Measurements from ENCODE around the gene BCL7C.

The BCL7C gene

DNA sequence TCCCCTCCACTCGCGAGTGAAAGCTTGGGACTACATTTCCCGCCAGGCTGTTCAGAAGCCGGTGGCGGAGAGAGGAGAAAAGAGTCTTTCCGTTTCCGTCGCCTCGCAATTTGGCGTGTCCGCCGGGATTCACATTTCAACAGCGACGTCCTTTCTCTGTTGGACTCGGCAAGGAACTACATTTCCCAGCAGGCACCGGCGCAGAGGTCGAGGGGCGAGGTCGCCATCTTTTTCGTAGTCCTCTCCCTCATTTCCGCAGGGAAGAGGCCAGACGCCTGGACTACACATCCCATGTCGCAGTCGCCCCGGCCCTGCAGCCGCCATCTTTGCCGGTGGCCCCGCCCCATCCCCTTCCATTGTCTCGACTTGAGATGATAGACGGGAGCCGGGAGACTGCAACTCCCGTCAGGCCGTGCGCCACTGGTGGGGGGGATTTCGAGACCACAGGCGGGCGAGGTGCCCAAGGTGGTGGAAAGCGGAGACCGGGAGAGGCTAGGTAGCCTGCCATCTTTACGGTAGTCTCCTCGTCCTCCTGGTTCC is 28.6 kb upstream of the BCL7C start:
- peak; percentile 100 for DNase-seq (ENCODE audit: low spot score)

DNA sequence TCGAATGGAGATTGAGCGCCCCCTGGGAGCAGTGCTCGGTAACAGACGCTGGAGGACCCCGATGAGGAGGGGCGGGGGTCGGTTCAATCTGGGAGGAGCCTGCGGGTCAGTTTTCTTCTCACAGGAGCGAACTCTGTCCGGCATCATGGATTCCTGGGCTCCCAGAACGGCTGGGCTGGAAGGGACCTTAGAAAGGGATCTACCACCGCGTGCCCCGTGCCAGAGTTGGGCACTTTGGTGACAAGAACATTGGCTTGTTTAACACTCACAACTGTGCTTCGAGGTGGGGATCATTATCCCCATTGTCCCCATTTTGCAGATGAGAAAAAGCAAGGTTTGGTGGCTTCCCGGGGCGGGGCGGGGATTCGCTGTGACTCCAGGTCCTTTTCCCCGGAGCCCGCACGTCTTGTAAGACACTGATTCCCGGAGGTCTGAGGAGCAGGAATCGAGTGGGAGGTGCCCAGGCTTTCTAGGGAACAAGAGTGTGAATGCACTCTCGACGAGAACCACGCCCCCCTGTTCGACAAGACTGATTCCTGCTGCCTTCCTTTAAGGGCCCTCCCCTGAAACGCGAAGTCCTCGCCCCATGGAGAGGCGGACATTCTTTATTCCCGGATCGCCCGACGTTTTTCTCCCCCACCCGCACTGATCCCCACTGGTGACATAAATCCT is 28.0 kb upstream of the BCL7C start:
- peak; percentile 82 for DNase-seq (ENCODE audit: low spot score)

DNA sequence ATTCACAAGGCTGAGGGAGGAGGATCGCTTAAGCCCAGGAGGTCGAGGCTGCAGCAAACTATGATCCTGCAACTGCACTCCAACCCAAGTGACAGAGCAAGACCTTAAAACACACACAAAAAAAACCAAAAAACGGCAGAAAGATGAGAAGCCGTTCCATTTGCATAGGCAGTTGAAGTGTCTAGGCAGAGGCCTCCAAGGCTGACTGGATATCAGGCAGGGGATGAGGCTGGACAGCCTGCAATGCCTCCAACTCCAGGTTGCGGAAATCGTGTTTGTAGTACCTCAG is 27.5 kb upstream of the BCL7C start:
- DNase-seq (ENCODE audit: low spot score) = no peak

DNA sequence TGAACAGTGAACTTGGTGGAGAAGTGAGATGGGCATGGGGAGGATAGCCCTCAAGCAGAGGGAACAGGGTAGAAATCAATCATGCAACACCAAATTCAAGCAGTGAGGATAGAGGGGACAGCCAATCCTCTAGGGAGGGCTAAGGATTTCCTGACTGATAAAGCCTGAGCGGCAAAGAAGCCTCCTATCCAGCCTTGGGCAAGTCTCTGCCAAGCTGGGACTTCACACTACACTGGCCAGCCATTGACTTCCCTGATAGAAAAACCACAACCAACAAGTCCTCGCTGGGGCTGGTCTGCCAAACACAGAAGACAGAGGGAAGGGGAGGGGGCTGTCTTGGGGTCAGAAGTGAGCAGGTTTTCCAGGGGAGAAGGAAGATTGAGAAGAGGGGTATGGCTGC is 27.0 kb upstream of the BCL7C start:
- no peak for DNase-seq (ENCODE audit: low spot score)

DNA sequence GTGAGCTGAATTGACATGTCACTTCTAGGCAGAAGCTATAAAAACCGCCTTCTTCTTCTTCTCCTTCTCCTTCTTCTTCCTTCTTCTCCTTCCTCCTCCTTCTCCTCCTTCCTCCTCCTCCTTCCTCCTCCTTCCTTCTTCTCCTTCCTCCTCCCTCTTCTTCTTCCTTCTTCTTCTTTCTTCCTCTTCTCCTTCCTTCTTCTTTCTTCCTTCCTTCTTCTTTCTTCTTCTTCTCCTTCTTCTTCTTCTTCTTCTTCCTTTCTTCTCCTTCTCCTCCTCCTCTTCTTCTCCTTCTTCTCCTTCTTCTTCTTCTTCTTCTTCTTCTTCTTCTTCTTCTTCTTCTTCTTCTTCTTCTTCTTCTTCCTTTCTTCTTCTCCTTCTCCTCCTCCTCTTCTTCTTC is 24.7 kb upstream of the BCL7C start:
- DNase-seq (ENCODE audit: low spot score) = no peak

DNA sequence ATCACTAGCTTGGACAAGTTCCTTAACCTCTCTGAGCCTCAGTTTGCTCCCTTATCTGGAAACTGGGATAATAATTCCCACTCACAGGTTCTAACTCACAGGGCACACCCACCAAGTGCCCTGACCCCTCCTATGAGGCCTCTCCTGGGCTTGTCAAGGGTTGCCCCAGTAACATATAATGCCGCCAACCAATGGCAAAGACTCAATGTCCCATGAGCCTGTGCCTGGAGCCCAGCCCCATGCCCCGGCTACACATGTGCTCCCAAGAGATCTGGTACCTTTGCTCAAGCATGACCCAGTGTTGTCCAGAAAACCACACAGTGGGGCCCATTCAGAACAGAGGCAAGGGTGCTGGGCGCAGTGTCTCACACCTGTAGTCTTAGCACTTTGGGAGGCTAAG is 21.0 kb upstream of the BCL7C start:
- no peak for DNase-seq (ENCODE audit: low spot score)

DNA sequence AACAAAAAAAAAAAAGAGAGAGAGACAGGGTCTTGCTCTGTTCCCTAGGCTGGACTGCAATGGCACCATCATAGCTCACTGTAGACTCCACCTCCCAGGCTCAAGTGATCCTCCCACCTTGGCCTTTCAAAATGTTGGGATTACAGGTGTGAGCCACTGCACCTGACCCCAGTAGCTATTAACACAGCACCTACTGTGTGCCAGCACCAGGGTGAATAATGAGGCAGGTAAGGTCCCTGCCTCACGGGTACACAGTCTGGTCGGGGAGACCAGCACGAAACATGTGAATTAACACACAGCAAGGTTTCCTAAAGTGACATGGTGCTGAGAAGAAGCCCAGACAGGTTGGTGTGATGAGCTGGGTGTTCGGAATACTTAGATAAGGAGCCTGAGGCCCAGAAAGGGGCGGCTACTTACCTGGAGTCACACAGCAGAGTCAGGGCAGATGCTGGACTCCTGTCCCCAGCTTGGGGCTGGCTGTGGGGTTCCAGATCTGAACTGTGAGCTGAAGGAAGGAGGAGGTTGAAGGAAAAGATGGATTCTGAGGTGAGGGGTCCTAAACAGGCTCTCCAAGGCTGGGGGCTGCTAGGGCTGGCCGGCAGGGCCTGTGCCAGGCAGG is 19.0 kb upstream of the BCL7C start:
- DNase-seq (ENCODE audit: low spot score) = no peak

DNA sequence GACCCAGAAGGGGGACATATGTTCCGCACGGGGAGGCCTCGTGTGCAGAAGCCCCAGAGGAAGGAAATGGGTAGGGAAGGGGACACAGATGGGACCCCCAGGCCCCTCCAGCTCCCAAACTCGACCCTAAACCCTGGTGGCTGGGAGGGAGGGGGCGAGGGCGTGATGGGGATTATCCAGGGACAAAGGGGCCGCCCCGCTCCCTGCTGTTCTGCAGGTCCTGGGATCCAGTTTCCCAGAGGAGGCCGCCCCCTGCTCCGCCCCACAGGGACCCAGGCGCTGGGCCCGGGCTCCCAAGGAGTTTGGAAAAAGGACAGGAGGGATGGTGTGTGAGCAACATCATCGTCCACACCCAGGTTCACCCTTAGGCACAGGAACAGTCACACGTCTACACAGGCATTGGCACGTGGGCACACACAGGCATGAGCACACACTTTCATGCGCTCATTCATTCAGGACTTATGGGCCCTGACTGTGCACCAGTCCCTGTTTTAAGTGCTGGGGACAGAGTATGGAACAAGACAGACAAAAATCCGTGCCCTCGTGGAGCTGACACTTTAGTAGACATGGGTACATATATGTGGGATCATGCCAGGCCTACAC is 16.7 kb upstream of the BCL7C start:
- no peak for DNase-seq (ENCODE audit: low spot score)

DNA sequence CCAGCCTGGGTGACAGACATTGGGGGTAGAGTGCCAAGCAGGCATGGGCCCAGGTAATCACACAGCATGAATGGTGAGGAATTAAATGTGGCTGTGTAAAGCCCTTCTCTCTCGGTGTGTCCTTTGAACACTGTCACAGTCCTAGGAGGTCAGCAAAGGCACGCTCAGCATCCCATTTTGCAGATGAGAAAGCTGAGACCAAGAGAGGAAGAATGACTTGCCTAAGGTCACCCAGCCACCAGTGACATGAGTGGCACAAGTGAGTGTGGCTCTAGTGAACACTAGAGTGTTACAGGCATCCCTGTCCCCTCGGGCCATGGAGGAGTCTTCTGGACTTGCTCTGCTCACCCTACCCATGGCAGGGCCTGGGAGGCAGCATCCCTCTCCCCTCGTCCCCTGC is 13.2 kb upstream of the BCL7C start:
- DNase-seq (ENCODE audit: low spot score) = no peak

DNA sequence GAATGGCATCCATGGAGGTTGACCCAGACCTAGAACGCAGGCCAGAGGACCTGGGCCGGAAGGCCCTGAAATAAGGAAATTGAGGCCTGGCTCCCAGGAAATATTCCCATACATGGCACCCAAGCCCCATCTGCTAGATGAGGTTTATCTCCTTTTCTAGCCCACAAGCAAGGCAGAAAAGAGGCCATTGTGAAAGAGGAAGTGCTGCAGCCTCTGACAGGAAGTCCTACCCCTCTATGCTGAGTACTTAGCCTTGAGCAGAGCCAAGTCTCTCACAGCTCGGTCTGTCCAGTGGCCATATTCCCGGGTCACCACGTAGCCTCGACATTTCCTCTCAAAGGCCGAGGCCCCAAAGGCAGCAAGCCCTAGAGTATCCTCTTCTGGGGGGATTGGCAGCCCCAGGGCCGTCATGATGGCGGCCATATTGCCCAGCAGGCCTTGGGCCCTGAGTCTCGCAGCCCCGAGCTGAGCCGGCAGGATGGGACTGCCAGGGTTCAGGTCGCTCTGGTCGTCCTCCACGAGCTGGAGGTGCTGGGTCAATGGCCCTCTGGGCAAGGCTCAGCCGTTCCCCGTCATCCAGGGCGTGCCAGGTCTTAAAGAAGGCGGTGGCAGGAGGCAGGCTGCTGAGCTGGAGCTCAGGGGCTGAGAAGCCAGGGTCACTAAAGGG is 10.4 kb upstream of the BCL7C start:
- no peak for DNase-seq (ENCODE audit: low spot score)

DNA sequence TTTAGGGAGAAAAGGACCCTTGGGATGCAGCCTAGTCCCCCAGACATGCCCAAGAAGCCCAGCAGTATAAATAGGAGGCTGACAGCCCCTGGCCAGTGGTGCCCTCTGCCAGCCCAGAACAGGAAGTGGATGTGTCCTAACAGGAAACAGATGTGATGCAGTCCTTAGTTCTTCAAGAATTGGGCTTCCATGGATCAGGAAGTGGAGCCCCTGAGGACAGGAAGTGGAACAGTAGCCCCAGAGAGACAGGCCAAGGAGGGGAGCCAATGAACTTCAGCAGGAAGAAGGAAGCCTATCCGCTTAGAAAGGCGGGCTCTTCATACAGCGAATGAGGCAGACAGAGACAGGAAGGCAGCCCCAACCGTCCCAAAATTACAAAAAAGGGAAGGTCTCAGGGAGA is 9.7 kb upstream of the BCL7C start:
- DNase-seq (ENCODE audit: low spot score) = no peak

DNA sequence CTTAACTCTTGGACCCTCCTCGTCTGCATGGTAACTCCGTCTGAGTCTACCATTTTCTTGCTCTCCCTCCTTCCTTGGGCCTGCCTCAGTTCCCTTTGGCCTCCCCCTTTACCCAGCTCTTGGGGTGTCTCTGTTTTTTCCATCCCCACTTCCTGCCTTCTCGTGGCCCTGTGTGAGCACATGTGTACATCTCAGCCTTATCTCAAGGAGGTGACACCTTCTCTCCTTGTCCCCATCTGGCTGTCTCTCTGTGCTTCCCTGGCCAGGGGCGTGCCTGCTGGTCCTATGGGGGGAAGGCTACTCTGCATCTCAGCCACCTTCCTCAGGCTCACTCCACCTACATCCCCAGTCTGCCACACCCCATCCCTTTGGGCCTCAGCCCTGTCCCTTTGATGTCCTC is 9.1 kb upstream of the BCL7C start:
- no peak for DNase-seq (ENCODE audit: low spot score)

DNA sequence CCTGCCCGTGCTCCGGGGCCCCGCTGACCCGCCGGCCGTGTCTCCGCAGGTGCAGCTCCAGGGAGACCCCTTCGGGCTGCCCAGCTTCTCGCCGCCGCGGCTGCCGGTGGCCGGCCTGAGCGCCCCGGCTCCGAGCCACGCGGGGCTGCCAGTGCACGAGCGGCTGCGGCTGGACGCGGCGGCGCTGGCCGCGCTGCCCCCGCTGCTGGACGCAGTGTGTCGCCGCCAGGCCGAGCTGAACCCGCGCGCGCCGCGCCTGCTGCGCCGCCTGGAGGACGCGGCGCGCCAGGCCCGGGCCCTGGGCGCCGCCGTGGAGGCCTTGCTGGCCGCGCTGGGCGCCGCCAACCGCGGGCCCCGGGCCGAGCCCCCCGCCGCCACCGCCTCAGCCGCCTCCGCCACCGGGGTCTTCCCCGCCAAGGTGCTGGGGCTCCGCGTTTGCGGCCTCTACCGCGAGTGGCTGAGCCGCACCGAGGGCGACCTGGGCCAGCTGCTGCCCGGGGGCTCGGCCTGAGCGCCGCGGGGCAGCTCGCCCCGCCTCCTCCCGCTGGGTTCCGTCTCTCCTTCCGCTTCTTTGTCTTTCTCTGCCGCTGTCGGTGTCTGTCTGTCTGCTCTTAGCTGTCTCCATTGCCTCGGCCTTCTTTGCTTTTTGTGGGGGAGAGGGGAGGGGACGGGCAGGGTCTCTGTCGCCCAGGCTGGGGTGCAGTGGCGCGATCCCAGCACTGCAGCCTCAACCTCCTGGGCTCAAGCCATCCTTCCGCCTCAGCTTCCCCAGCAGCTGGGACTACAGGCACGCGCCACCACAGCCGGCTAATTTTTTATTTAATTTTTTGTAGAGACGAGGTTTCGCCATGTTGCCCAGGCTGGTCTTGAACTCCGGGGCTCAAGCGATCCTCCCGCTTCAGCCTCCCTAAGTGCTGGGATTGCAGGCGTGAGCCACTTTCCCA is 8.4 kb upstream of the BCL7C start:
- DNase-seq (ENCODE audit: low spot score) = peak; percentile 72

DNA sequence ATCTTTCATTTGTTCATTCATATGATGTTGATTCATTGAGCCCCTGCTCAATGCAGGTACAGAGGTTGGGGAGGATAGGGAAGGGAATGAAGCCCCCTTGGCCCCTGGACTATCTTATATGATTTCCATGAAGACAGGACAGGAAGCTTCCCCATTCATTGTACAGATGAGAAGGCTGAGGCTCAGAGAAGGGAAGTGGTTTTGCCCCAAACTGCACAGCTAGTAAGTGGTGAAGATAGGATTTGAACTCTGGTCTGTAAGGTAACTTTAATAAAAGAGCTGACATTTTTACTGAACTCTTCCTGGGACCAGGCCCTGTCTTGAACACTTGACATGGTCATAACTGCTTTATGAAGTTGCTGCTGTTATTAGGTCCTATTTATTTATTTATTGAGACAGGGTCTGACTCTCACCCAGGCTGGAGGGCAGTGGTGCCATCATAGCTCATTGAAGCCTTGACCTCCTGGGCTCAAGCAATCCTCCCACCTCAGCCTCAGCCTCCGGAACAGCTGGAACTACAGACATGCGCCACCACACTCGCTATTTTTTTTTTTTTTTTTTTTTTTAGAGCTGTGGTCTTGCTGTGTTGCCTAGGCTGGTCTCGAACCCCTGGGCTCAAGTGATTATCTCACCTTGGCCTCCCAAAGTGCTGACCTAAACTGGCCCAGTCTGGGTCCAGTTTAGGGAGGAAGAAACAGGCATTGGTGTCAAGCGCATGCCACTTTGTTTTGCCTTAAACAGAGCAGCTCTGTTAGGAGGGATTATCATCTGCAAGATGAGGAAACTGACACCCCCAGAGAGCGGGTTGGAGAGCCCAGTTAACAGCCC is 7.5 kb upstream of the BCL7C start:
- no peak for DNase-seq (ENCODE audit: low spot score)

DNA sequence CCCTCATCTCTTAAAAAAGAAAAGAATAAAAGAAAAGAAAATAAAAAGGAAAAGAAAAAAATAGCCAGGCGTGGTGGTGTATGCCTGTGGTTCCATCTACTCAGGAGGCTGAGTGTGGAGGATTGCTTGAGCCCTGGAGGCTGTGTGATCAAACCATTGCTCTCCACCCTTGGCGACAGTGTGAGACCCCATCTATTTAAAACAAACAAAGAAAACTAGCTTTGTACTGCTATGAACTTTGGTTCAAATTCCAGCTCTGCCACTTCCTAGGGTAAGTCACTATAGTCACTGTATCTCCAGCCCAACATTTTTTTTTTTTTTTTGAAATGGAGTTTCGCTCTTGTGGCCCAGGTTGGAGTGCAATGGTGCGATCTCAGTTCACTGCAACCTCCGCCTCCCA is 6.7 kb upstream of the BCL7C start:
- no peak for DNase-seq (ENCODE audit: low spot score)

DNA sequence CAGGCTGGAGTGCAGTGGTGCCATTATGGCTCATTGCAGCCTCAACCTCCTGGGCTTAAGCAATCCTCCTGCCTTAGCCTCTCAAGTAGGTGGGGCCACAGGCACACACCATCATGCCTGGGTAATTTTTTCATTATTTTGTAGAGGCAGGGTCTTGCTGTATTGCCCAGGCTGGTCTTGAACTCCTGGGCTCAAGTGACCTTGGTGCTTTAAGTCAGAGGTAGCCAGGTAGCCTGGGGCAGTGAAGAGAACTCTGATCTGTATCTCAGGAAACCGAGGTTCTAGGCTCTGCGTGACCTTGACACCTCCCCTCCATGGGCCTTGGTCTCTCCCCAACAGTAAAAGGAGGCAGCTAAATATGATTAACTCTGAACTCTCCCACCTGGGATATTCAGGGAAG is 5.9 kb upstream of the BCL7C start:
- no peak for DNase-seq (ENCODE audit: low spot score)

DNA sequence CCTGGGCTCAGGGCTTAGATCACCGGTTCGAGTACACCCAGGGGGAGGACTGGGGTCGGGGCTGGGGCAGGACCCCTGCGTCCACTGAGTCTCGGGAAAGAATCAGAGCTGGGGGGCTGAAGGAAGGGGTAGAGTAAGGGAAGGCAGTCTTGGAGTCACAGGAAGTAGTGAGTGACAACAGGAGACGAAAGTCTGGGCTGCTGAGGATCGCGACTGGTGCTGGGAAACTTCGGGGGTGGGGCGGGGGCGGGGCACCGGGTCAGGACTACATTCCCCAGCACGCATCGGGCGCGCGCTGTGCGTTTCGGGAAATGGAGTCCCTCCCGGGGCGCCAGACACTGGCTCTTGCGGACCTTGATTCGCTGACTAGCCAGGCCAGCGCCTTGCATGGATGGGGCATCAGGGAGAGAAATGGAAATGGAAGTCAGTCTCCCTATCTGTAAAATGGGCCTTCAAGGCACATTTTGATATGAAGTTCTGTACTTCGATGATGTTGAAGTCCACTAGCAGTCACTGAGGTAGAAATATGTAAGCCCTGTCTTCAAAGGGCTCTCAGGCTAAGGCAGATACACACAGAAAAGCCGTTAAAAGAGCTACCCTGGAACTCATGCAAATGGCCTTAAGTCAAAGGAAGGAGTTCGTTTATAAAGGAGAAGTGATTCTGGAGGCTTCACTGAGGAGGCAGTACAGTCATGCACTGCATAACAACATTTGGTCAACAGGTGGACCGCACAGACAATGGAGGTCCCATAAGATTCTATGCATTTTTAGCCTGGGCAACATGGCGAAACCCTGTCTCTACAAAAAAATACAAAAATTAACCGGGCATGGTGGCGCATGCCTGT is 3.2 kb upstream of the BCL7C start:
- peak; percentile 89 for DNase-seq (ENCODE audit: low spot score)

DNA sequence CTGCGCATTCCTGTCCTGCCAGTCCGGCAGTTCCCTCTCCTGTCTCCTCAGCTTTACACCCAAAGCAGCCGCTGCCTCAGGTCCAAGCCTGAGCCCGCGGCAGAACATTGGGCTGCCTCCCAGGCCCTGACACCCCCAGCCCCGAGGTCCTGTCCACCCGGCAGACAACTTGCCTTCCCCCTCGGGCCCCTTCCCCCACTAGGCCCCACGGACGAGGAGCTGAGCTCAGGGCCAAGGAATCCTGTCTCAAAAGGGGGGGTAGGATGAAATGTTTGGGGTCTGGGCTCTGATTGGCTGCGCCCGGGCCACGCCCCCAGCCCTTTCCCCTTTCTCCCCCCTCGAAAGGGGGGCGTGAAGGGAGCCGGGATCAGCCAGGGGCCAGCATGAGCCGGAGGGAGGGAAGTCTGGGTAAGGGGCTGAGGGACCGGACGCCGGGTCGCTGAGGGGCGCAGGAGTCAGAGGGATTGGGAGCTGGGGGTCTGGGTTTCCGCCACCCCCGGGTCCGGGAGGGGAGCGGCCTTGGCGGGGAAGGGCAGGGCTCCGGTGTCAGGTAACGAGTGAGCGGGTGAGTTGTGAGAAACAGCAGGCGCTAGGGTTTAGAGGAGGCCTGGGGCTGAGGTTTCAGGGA is 2.5 kb upstream of the BCL7C start, which contains the start of gene CTF1:
CTF1 (plus strand) TSS at position 354 of the 628 bp plus-strand sequence; CDS start at position 384, 30 bp downstream.
- peak; percentile 73 for DNase-seq (ENCODE audit: low spot score)

DNA sequence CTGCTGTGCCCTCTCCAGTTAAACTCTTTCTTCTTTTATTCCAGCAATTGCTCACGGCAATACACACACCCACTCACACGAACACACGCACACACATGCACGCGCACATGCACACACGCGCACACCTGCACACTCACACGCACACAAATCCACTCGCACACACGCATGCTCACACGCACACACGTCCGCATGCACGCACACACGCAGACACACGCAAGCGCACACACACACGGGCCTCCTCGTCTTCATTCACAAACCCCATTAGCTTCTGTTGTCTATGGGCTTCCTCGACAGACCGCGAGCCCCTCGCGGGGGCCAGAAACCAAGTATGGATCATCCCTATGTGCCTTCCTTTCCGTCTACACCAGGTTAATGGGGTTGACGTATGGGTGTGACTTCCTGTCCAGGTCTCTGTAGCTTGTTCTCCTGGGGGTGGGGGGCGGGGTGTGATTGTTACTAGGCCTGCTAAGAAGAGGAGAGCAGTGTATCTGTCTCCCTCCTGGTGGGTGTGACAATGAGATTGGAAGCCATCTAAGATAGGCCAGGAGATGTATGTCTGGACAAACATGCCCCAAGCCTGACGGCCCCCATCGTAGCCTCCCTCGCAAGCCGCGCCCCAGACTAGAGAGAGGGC is 1.9 kb upstream of the BCL7C start:
- no peak for DNase-seq (ENCODE audit: low spot score)
